HTERT RPE-1 (cell line): ENCODE results near the gene LKAAEAR1.
"Not testable (repeated sequence)": the region's sequence is repeated elsewhere in the genome, so short reads cannot be mapped to it uniquely, and the experiment has no call there.

ENCODE experiments used
- in situ Hi-C: fragments of 300-500 bp; cut with MboI; formaldehyde crosslinking; loops from 4 replicates; pipeline ENCODE4 v1.14.3; 2020; ENCODE audit warnings: low sequenced_read_pairs

LKAAEAR1 gene, protein sequence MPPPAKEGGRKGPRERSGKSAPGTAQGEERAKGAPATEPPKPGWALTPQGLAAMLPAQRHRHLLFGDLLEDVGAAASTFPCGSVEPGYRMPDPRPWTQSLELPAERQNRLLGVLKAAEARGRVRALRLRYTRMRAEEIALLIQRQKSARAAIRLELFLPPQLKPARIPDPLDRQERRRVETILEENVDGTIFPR

DNA sequence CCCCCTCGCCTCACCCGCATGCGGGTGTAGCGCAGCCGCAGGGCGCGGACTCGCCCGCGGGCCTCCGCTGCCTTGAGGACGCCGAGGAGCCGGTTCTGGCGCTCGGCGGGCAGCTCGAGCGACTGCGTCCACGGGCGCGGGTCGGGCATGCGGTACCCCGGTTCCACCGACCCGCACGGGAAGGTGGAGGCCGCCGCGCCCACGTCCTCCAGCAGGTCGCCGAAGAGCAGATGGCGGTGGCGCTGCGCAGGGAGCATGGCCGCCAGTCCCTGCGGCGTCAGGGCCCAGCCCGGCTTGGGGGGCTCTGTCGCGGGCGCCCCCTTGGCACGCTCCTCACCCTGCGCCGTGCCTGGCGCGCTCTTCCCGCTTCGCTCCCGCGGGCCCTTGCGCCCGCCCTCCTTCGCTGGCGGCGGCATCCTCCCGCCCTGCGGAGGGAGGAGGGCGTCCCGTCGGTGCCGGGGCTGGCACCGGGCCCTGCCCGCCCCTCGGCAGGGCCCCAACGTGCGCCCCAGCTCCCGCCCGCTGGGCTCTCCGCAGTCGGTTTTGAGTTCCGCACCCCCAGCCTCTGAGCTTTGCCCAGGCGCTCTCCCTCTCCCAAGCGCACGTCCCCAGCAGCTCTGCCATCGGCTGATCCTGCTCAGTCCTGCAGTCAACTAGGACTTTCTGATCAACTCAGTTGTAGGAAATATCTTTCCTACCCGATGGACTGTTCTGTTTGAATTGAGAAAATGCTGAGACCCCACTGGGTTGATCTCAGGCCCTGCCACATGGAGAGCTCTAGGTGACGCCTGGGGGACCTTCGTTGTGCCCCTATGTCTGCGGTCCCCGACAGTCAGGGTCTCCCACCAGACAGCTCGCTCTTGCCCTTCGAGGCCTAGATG, at the start of gene LKAAEAR1:
TSS of gene LKAAEAR1 (minus strand) at position 595 of the 881 bp plus-strand sequence. CDS start at position 416, 179 bp downstream.
- in situ Hi-C loops = no loop called here

DNA sequence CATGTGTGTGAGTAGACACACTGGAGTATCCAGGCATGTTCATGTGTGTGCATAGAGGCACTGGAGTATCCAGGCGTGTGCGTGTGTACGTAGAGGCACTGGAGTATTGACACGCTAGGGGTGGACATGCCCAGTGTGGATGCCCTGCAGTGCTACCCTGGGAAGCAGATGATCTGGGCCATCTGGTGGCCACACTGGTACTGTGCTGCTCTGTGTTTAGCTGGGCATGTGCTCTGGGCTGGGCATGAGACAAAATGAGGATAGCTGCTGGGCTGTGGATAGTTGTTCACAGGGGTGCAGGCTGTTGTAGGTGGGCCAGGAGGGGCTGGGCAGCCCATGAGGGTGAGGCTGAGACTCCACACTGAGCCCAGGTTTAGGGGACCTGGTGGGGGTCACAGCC, 47.2 kb upstream of the LKAAEAR1 start:
- in situ Hi-C loops = no loop called here

DNA sequence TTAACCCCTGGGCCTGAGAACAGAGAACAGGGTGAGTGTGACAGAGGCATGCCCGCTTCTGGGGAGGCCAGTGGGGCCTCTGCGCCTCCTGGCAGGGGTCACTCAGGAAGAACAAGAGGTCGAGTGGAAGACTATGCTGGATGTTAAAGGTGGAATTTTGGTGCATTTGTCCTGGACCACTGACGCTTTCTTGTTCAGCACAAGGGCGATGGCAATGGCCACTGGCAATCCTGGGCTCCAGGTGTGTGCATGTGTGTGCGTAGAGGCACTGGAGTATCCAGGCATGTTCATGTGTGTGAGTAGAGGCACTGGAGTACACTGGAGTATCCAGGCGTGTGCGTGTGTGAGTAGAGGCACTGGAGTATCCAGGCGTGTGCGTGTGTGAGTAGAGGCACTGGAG, 46.7 kb upstream of the LKAAEAR1 start:
- in situ Hi-C loops = no loop called here

DNA sequence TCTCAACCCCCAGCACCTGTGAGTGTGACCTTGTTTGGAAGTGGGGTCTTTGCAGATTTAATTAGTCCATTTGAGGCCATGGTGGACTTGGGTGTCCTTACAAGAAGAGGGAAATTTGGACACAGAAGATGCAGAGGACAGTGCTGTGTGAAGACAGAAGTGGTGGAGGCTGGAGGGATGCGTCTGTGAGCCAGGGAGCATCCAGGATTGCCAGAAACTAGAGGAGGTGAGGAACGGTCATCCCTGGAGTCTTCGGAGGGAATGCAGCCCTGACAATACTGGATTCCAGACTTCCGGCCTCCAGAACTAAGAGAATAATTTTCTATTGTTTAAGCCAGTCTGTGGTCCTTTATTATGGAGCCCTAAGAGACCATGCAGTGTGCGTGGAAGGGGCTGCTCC, 46.1 kb upstream of the LKAAEAR1 start:
- in situ Hi-C loops = no loop called here

DNA sequence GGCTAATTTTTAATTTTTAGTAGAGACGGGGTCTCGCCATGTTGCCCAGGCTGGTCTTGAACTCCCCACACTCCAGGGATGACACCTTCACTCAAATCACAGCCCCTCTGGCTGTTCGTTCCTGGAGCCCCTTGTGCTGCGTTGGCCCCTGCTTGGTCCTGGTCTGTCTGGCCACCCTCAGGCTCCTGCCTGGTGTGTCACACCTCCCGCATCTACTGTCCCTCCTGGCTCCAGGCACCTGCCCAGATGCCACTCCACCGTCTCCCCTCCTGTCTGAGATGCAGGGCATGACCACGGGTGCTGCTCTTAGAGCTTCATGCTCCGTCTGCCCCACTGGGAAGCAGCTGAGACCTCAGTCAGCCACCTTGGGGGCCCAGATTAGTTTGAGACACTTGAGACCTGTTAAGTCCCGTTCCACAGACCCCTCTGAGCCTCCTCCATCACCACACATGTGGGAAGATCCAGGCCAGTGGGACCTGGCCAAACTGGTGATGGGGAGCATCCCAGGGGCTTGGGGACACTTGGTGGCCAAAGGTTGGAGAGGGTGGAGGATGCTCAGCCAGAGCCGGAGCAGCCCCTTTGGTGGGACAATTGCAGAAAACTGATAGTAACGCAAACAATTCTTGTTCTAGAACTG, 45.1 kb upstream of the LKAAEAR1 start:
- in situ Hi-C loops = no loop called here

DNA sequence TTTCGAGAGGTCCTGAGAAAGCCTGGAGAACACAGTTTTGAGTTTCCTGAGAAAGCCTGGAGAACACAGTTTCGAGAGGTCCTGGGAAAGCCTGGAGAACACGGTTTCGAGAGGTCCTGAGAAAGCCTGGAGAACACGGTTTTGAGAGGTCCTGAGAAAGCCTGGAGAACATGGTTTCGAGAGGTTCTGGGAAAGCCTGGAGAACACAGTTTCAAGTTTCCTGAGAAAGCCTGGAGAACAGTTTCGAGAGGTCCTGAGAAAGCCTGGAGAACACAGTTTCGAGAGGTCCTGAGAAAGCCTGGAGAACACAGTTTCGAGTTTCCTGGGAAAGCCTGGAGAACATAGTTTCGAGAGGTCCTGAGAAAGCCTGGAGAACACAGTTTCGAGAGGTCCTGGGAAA, 39.3 kb upstream of the LKAAEAR1 start:
- in situ Hi-C loops = not testable (repeated sequence)

DNA sequence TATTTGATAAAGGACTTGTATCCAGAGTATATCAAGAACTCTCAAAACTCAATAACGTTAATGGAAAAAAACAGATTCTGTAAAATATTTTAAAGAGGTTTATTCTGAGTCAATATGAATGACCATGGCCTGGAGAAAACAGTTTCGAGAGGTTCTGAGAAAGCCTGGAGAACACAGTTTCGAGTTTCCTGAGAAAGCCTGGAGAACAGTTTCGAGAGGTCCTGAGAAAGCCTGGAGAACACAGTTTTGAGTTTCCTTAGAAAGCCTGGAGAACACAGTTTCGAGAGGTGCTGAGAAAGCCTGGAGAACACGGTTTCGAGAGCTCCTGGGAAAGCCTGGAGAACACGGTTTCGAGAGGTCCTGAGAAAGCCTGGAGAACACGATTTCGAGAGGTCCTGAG, 38.7 kb upstream of the LKAAEAR1 start:
- in situ Hi-C loops = not testable (repeated sequence)

DNA sequence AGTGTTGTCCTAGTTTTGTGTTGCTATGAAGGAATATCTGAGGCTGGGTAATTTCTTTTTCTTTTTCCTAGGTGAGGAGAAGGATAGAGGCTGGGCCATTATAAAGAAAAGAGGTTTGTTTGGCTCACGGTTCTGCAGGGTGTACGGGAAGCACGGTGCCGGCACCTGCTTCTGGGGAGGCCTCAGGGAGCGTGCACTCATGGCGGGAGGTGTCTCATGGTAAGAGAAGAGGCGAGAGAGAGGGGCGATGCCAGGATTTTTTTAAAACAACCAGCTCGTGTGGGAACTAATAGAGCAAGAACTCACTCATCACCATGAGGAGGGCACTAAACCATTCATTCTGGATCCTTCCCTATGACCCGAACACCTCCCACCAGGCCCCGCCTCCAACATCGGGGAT, 37.4 kb upstream of the LKAAEAR1 start:
- in situ Hi-C loops = no loop called here

DNA sequence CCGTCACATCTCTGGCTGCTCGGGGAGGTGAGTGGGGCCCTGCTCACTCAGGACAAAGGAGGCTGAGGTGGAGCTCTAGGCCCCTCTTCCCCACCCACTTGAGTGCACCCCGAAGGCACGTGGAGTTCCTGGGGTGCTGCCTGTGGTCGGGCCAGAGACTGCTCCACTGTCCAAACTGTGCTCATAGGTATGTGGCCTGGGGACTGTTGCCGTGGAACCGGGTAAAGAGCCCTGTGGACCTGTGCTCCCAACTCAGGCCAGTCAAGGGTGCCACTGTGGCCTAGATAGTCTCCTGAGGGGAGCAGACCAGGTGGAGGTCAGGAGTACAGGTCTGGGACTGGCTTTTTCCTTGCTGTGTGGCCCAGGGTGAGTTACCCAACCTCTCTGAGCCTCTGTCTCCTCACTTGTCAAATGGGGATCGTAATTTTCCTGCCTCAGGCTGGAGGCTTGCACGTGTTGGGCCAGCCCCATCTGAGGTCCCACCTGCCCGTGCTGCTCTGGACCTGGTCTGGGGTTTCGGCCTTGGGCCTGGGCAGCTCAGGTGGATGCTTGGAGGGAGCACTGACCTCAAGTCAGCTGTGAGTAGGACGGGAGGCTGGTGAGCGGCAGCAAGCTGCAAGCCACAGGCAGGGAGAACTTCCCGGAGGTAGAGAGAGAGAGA, 35.6 kb upstream of the LKAAEAR1 start:
- in situ Hi-C loops = no loop called here

DNA sequence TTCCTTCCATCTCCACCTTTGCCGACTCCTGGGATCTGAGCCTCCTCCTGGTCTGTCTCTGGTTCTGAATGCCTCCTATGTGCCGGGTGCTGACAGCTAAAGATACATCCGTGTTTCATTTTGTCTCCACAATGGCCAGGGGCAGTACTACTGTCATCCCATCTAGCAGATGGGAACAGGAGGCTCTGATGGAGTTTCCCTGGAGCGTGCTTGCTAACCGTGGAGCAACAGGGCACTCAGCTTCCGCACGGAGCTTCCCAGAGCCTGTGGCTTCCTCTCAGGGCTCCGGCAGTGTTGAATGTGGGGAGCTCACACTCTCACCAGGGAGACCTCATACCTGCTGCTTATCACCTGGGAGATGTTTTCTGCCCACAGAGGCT, 35.1 kb upstream of the LKAAEAR1 start:
- in situ Hi-C loops = no loop called here

DNA sequence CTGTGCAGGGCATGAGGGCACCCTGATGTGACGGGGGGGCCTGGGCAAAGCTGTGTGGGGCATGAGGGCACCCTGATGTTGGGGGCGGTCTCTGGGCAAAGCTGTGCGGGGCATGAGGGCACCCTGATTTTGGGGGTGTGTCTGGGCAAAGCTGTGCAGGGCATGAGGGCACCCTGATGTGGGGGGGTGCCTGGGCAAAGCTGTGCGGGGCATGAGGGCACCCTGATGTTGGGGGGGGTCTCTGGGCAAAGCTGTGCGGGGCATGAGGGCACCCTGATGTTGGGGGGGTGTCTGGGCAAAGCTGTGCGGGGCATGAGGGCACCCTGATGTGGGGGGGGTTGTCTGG, 33.2 kb upstream of the LKAAEAR1 start:
- in situ Hi-C loops = not testable (repeated sequence)

DNA sequence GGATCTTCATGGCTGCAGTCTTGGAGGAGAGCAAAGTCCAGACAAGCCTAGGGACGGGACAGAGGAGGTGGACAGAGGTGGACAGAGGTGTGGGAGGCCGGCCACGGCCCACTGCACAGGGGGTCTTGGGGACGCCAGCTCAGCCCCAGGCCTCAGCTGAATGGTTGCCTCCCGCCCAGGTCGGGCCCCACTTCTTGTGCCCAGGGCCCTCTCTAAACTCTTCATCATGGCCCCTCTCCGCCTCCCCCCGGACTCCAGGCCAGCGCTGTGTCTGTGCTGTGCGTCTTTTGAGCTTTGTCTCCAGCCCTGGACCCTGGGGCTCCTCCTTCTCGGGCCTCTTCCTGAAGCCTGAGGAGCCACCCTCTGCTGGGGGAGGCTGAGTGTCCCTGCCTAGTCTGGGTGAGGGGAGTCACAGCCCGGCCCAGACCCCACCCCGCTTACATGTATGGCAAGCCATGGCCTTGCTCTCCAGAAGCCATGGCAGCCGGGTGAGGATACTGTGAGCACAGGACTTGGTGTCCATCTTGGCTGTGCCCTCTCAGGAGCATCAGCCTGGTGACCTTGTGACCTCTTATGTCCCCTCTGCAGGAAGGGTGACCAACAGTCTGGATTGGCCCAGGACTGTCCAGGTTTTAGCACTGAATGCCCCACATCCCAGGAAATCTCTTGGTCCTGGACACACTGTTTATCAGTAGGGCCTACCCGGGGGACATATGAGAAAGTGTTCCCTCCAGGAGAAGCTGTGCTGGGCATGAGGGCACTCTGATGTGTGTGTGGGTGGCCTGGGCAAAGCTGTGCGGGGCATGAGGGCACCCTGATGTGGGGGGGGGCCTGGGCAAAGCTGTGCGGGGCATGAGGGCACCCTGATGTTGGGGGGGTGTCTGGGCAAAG, 32.6 kb upstream of the LKAAEAR1 start:
- in situ Hi-C loops = no loop called here

DNA sequence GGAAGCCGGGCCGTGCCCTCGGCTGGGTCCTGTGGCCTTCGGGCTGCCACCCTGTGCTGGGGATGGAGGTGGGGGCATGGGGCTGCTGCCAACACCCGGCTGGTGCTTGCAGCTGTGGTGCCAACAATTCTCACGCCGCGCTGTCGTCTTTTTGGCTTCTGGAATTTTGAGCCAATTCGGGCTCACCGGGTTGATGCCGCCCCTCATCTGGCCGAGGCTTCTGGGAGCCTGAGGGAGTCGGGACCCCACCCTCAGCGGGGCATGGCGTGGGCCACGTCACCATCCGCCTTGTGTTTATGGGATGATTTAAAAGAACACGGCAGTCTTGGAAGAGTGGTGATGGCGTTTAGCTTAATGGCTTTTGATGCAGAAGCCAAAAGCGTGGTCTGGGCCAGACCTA, 31.8 kb upstream of the LKAAEAR1 start:
- in situ Hi-C loops = no loop called here

DNA sequence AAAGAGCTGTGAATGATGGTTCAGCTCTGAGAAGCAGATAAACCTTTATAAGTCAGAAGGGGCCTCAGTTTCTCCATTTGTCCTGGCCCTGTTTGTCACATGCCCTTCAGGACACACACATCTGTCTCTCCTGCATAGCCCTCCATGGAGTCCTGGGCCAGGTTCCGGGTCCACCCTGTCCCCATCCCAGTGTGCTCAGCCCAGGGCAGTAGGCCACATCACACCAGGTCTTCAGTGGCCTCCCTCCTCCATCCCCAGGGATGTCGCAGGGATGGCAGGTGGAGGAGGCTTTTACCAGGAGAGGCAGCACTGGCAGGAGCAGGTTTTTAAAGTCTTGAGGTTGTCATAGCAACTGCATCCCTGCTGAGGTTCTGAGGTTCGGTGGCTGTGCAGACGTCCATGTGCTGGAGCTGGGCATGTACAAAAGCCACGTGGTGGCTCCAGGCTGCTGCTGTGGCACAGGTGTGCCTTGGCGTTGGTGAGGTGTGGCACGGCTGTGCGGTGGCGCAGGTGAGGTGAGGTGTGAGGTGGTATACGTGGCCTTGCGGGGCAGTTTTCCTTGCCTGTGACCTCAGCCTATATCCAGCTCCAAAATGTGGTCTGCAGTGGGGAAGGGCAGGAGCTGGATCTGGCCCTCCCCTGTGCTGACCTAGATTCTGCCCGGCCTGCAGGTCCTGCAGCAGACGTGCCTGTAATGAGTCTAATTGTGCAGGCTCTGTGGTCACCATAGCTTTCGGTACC, 31.1 kb upstream of the LKAAEAR1 start:
- in situ Hi-C loops = no loop called here

DNA sequence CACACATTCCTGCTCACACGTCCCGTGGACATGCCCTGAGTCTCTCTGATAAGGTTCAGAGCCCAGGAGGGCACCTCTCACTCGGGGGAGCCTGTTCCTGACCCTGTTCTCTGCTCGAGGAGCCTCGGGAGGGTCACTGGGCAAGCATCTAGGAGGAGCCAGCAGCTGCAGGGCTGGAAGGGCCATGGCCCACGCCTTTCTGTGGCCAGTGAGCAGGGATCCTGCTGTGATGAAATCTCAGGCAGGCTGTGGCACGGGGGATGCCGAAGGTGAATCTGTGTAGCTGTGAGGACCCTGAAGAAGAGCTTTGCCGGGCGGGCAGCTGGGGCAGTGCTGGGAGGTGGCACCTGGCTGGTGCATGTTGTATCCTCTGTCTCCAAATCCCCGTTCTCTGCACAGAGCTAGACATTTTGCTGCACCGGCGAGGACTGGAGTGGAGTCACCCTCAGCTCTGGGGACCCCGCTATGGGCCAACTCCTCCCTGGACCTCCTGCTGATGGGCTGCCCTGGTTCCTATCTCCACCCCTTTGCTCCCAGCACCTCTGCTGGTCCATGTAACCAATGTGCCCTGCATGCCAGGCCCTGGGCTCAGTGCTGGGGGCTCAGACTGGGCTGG, 30.3 kb upstream of the LKAAEAR1 start:
- in situ Hi-C loops = no loop called here

DNA sequence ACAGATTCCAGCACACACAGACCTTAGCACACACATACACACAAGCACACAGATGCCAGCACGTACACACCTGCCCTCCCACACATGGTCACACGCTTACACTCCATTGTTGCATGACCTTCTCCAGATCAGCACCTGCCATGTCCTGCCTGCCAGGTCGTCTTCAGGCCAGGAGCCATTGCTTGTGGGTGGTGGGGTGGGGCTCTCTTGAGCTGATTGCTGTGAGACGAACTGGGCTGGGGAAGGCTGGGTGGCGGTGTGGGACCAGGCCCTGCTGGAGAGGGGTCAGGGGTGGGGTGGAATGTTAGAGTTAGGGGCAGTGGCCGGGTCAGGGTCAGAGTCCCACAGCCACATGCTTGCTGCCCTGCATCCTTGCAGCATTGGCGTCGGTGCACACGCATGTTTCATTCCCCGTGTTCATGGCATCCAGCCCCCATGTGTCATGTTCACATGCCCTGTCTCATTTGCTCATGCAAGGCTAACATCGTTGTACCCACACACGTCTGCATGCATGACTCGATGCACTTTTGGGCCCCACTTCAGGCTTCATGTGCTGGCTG, 29.7 kb upstream of the LKAAEAR1 start:
- in situ Hi-C loops = no loop called here

DNA sequence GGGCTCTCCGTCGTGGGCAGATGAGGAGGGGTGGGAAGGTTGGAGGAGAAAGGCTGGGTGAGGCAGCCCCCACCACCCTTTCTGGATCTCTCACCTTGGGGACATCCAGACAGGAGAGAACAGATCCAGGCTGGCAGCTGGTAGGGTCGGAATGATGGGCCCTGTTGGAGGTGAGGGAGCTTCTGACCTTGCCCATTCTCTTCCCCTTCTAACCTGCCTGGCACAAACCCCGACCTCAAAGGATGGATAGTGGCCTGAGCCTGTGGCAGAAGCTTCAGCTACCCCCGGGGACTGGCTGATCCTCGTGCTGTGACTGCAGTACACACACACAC, 29.2 kb upstream of the LKAAEAR1 start:
- in situ Hi-C loops = no loop called here

DNA sequence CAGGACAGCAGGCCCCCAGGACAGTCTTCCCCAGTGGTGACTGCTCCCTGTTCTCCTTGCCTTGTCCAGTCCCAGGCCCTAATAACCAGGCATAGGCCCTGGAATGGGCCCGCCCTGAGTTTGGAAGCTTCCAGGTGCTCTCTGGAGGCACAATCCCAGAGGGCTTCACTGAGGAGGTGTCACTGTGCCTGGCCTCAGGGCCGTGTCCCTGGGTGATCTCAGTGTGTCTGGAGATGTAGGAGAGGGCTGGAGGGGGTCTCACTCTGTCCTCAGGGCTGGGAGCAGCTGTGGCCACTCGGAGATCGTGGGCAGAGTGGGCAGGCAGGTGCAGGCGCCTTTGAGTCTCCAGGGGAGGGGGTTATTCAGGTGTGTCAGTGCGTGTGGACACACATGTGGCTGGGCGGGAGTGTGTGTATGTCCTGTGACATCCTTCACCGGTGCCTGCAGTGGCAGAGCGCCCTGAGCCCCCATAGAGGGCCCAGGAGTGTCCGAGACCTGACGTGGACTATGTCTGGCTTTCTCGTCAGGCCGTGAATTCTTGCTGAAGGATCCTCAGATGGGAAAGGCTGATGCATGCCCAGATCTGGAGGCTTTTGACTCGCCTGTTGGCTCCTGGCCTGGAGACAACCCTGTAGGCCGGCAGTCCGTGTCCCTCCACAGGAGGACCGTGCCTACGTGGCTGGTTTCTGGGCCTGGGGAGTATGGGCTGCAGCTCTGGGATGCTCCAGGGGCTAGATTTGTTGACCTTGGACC, 28.7 kb upstream of the LKAAEAR1 start:
- in situ Hi-C loops = no loop called here
